Measurements from ENCODE around the gene CACNA1G.

Gene CACNA1G

DNA sequence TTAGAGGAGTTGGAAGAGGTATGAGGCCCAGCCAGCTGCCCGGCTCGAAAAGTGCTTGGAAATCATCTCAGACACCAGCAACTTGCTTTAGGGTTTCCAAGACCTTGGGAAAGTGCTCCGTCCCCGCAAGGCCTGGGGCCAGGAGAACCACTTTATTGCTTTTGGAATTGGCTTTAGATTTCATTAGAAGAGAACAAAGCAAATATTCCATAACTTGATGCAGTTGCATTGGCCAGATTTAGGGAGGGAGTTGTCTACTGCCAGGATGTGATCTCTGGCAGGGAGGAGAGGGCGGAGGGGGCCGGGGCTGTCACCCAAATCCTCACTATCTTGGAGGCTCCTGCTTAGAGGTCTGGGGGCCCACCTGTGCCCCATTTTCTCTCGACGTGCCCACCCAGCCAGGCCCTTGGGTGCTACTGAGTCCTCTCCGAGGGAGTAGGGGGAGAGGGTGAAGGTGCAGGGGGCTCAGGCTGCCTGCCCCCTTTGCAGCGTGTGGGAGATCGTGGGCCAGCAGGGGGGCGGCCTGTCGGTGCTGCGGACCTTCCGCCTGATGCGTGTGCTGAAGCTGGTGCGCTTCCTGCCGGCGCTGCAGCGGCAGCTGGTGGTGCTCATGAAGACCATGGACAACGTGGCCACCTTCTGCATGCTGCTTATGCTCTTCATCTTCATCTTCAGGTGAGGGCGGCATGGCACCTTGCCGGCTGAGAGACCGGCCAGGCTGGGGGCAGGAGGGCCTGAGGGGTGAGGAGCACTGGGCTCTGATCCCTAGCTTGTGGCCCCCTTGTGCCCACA, 30.6 kb downstream of the CACNA1G start:
- DNase-seq, result no peak

DNA sequence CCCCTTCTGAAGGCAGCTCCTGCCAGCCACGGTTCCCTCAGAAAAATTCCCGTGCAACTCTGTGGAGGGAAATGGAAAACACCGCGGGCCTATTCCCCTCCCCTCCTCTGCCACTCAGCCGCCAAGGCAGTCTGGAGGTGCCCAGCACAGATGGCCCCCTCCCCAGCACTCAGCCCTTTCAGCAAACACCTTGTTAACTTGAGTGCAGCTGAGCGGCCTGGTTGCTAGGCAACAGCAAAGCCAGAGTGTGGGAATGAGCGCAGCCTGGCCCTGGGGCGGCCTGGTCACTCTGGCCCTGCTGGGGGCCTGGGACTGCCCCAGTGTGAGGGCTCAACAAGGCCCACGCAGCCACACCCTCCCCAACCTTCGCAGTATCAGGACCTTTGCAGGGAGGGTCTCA, 32.8 kb downstream of the CACNA1G start:
- no peak for DNase-seq

DNA sequence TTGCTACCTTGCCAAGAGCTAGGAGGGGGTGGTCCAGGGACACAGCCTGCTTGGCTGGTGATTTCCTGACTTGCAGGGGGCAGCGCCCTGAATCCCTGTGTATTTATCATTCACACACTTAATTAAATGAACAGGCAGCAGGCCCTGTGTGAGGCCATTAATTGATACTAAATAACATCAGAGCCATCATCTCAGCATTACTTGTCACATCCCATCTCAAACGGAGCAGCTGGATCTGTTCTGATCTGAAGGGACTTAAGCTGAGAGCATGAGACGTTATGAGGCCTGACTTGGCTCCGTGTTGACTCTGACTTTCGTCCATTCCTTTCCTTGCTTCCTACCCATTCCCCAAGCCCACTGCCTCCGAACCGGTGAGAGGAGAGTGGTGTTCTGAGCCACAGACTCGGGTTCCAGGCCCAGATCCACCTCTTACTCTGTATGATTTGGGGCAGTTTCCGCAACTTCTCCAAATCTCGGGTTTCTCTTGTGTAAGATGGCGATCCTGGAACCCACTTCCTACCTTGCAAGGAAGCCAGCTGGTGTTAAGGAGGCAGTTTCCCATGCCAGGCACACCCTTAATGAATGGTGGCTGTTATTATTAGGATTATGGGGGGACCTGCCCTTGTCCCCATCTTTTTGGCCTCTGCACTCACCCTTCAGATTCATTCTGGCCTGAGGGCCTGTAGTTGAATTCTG, 33.8 kb downstream of the CACNA1G start:
- DNase-seq, result no peak

DNA sequence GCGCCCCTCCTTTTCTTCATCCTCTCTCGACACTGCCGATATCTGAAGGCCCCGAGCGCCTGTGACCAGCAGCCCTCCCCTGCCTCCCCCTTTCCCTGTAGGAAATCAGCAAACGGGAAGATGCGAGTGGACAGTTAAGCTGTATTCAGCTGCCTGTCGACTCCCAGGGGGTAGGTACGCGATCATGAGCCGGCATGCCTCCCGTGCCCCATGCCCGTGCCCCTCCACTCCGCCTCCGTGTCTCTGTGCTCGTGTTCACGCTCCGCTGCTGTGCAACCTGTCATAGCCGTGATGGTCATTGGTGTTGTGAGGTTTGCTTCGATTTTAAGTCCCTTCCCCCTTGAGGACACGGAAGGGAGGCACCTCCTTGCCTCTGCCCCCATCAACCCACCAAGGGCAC, 34.4 kb downstream of the CACNA1G start:
- DNase-seq, result no peak

DNA sequence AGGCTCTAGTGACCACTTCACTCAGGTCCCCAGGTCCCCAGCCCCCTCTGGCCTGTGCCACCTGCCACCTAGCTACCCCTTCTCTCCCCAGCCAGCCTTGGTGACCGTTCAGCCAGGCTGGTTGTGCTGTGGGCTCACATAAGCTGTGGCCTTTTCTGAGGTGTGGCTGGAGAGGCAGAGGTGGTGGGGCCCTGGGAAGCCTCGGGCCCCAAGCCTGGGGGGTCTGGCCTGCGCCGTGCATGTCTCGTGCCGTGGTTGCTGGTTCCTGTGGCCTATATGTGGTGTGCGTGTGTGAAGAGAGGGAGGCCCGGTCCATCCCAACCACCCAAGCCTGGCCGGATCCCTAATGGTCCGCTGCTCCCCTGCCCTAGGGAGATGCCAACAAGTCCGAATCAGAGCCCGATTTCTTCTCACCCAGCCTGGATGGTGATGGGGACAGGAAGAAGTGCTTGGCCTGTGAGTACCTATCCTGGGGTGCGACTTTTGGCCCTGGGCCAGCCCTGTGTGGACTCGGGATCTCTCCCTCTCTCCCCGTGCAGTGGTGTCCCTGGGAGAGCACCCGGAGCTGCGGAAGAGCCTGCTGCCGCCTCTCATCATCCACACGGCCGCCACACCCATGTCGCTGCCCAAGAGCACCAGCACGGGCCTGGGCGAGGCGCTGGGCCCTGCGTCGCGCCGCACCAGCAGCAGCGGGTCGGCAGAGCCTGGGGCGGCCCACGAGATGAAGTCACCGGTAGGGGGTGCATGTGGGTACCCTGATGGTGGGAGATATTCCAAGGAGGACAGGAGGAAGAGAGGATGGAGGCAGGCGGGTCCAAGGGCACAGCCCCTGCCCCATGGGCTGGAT, 35.9 kb downstream of the CACNA1G start:
- no peak for DNase-seq

DNA sequence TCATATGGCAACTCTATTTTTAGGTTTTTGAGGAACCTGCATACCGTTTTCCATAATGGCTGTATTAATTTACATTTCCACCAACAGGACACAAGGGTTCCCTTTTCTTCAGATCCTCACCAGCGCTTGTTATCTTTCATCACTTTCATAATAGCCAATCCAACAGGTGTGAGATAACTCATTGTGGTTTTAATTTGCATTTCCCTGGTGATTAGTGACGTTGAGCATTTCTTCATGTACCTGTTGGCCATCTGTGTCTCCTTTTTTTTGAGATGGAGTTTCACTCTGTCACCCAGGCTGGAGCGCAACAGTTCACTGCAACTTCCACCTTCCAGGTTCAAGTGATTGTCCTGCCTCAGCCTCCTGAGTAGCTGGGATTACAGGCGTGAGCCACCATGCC, 38.0 kb downstream of the CACNA1G start:
- no peak for DNase-seq

DNA sequence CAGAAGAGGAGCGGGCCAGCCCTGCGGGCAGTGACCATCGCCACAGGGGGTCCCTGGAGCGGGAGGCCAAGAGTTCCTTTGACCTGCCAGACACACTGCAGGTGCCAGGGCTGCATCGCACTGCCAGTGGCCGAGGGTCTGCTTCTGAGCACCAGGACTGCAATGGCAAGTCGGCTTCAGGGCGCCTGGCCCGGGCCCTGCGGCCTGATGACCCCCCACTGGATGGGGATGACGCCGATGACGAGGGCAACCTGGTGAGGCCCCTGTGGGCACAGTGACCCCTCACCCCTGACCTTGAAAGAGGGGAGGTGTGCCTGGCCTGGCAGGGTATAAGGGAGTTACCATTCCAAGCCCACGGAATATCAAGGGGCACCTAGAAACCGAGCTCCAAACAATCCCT, 39.1 kb downstream of the CACNA1G start:
- DNase-seq, result no peak

DNA sequence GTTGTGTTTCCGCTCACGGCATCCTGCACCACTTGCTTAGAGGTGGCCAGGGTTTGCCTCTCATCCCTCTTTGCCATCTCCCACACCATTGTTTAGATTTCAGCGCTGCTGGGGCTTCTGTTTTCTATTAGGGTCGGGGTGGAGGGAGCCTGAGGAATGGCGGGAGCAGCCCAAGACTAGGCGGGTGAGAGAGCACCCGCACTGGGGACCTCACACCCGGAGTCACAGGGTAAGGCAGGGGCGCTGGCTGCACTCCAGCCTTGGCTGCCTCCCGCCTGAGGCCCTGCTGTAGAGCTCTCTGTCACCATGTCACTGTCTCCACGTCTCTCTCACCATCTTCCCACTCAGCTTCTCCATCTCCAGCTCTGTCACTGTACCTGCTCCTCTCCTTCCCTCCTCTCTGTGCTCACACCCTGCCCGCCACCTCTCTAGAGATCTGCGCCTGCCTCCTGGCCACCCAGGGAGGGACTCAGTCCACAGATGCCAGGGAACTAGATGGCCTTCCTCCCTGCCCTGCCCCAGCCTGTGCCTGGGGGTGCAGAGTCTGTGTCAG, 41.4 kb downstream of the CACNA1G start:
- DNase-seq, result no peak

DNA sequence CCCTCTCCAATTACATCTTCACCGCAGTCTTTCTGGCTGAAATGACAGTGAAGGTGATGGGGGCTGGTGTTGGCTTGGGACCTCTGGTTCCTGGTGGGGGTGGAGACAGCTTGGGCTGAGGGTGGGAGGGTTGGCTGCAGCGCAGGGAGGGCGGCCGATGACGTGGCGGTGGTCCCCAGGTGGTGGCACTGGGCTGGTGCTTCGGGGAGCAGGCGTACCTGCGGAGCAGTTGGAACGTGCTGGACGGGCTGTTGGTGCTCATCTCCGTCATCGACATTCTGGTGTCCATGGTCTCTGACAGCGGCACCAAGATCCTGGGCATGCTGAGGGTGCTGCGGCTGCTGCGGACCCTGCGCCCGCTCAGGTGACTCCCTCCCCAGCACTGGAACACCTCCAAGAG, 42.3 kb downstream of the CACNA1G start:
- no peak for DNase-seq

DNA sequence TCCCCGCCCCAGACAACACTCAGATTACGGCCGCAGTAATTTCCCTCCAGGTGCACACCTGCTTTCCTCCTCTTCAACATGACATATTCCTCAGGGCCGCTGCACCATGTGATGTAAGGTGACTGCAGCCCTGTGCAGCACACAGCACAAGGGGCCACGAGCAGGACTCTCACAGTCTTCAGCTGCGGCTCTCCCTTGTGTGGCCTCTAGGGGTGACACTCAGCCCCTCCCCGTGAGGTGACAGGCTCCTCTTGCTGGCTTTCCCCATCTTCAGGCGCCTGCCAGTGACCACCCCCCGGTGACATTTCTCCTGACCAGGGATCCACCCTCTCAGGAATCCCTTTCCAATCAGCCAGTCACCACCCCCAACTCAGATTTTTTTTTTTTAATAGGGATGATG, 42.8 kb downstream of the CACNA1G start:
- no peak for DNase-seq

DNA sequence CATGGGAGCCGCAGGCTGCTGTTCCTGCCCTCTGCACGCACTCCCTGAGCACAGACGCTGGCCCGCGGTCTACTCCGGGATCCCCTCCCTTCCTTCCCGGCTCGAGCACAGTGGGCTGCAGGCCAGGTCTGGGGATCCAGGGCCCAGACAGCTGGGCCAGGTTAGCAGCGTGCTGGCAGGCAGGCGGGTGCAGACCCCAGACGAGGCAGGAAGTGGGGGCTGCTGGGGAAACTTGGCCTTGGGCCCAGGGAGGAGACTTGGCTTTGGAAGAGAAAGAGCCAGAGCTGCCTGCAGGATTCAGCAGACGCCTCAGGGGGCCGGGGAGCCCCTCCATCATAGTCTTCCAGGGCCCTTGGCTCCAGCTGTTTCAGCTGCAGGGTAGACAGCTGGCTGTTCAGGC, 44.0 kb downstream of the CACNA1G start:
- no peak for DNase-seq

DNA sequence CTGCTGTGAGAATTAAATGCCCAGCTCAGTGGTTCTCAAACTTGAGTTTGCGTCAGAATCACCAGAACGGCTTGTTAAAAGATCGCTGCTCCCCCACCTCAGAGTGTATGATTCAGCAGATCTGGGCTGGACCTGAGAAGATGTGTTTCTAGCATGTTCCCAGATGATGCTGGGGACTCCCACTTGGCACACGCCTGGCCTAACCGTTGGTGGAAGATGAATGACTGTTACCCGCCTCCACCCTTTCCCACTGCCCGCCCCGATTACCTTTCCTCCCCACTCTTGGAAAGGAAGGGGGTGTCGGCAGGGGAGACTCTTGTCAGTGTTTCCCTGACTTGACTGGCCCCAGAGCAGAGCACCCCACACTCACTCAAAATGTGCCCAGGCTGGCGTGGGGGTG, 44.9 kb downstream of the CACNA1G start:
- DNase-seq, result no peak

DNA sequence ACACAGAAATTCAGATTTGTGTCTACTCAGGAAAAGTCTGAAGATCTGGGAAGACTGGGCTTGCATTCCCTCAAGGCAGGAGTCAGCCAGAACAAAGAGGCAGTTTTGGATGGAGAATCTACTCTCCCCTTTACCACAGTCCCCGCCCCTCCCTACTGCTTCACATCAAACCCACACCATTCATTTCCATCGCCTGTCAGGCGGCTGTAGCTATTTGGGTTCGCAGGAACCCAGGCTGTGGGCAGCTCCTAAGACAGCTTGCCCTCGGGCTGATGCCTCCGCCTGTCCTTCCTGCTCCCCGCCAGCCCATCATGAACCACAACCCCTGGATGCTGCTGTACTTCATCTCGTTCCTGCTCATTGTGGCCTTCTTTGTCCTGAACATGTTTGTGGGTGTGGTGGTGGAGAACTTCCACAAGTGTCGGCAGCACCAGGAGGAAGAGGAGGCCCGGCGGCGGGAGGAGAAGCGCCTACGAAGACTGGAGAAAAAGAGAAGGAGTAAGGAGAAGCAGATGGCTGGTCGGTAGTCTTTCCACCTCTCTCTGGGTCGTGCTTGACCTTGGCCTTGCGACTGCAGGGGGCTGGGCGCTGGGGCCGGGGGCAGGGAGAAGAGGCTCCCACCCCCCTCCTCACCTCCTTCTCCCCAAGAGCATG, 47.1 kb downstream of the CACNA1G start:
- no peak for DNase-seq

DNA sequence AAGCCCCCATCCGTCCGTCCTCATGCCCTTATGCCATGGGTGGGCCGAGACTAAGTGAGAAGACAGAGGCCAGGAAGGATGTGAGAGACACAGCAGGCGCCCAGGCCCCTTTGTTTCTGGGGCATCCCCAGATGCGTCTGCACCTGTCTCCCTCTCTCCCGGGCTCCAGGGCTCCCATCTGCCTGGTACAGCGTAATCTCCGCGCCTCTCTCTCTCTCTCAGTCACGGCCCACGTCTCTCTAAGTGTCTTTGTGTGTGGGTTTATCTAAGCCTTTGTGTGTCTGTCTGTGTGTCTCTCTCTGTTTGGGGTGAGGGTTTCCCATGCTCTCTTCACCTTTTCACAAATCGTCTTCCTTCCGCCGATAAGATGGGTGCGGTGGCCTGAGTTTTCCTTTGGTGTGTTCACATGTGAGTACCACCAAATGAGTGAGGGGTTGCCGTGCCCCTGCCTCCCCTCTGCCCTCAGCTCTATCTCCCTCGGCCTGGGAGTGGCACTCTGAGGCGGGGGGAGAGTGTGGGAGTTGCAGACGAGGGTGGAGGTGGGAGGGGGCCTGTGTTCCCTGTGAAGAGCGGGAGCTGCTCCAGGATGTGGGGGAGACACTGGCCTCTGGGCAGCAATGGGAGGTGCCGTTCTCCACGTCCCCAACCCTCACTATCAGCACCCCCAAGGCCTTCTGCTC, 48.3 kb downstream of the CACNA1G start:
- DNase-seq, result no peak

DNA sequence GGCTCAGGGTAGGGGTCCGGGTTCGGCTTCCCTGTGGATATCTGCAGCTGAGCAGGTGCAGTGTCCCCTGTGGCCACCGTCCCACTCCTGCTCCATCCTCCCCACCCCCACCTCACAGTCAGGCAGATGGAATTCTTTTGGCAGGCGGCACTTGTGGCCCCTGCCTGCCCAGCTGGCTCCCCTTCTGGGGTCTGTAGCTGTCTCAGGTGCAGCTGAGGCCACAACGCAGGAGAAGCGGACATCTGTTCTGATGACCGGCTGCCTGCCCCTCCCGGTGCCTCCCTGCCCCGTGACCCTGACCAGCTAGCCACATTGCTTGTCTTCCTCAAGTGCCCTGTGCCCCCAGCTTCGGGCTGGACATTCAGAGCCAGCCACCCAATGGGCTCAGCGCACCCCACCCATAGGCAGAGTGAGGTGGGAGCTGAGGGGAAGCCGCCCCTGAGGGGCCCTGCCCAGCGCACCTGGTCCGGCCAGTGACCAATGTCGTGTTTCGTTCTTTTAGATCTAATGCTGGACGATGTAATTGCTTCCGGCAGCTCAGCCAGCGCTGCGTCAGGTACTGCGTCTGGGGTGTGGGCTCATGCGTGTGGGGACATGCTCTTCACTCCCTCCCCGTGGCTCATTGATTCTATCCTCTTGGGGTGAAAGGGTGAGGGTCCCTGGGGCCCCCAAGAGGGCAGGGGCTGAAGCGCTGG, 49.0 kb downstream of the CACNA1G start:
- no peak for DNase-seq

DNA sequence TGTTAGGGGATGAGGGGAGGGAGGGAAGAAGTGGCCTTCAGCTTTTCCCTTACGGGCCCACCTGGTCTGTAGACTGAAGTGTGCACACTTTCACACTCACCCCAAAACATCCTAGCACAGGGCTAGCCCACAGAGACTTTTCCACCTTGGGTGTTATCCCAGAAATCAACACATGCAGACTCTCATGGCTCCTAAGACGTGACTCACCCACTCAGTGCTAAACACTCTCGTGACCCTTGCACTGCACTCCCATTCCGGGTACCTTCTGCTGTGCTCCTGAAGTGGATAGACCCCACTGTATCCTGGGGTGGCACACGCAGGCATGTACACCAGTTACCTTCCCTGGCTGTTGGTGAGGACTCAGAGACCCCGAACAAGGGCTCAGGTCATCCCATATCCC, 51.1 kb downstream of the CACNA1G start:
- no peak for DNase-seq

DNA sequence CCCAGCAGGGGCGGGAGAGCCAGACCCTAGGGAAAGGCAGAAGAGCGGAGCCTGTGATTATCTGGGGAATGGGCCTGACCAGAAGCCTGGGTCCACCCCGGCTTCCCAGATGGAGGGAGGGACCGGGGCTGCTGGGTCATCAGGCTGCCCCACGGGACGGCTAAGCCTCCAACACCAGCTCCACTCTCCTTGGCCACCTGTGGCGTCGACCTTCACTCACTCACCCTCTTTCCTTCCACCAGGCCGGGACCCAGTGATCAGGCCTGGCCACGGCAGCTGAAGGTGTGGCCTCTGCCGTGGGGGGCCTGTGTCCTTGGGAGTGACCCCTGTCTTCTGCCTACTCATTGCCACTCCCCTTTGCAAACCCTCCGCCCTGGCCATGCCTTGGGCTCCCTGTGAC, 51.8 kb downstream of the CACNA1G start:
- no peak for DNase-seq

DNA sequence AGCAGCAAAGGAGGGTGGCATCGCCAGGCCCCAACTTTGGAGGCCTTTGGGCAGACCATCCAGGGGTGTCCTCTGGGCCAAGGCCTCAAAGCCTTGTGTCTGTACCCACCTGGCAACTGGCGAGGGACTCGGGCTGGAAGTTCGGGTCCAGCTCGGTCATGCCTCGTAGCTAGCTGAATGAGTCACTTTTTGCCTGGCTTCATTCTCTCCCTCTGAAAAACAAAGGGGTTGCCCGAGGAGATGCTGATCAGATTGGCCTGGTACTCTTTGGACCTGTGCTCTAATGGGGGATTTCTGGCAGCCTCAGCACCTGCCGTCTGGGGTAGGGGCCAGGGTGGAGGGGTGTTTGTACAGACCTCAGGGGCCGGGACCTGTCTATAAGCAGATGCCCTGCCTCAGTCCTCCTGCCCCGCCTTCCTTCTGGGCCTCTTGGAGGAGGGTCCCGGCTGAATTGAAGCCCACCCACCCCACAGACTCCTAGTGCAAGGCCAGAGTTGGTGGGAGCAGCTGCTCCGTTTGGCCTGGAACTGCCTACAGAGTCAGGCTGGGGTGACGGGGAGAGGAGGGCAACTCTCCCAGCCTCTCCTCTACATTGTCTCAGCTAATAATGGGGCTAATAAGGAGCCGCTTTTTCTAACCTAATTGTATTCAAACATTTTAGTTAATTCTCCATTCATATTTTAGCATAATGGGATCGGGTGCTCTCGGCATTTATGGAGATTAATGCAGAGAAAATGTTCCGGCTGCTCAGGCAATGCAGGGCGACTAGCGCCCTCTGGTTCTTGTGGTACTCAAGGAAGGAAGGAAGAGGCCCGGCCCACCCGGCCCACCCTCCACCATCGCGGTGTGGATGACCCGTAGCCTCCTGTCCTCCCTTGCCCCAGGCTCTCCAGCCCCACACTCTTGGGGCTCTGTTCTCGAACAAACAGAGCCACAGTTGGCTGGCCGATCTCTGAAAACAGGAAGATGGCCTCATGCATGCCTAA, 52.8 kb downstream of the CACNA1G start:
- no peak for DNase-seq

DNA sequence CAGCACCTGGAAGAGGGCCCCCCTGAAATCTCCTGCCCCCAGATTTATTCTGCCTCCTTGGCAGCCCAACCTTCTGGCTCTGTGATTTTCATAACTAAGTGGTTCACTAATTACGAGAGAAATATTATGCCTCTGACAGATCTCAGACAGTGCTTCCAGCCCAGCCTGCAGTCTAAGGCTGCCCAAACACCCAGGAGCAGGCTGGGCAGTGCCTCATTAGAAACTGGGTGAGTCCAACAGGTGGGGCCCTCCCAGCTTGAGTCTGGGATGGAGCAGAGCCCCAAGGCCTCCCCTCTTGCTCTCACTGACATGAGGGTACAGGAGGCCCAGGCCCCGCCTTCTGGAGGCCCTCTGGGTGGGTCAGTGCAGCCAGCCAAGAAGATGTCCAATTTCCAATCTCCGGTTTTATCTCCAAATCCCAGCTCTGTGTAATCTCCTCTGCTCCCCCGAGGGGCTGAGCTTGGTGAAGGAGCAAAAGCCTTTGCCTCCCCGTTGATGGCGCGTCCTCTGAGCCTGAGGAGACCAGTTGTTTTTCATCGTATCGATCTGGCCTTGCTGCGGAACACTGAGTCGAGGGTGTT, 54.0 kb downstream of the CACNA1G start:
- DNase-seq, result no peak

DNA sequence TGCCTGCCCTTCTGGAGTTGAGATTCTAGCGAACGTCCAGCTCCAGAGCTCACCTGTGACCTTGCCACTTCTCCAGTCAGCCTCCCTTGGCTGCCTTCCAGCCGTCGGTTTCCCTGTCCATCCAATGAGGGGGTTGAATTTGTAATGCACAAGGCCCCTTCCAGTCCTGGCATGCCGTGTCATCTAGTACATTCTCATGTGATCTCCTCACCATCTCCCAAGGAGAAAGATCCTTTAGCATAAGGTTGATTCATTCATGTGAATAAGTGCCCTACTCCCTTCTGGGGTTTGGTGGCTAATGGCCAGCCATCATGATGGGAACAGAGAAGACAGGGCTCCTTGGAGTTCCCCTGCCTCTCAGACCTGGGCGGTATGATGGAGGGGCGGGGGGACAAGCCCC, 55.3 kb downstream of the CACNA1G start:
- no peak for DNase-seq

Data from CD4-positive, alpha-beta T cell treated with Interleukin-15 for 1 hour (primary cell).